ENCODE data around the gene PSPH.

DNA sequence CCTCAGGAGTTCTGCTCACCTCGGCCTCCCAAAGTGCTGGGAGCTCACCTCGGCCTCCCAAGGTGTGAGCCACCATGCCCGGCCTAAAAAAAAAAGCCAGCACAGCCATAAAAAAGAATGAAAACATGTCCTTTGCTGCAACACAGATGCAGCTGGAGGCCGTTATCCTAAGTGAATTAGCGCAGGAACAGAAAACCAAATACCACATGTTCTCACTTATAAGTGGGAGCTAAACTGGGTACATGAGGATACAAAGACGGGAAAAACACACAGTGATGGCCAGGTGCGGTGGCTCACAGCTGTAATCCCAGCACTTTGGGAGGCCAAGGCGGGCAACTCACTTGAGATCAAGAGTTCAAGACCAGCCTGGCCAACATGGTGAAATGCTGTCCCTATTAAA, 20.9 kb downstream of the PSPH start:
- TF ChIP-seq CTCF (optimal IDR thresholded peaks at IDR 0.05 in 1 of 3, IDR thresholded peaks at IDR 0.05 in 1 of 3, conservative IDR thresholded peaks at IDR 0.05 in 1 of 3; ENCODE audit: extremely low read depth in 1 of 3, insufficient read depth in 2 of 3, low read length in 3 of 3), result no peak
- TF ChIP-seq EZH2 (IDR thresholded peaks at IDR 0.05; ENCODE audit: low read length), result no peak

All from keratinocyte (primary cell).